Left ventricle myocardium superior (tissue), 1 donor: ENCODE results near the gene OR52A1. TPM values are rescaled to one million over a fixed set of nuclear protein-coding genes. Genes with fewer than 3 reads are reported as not detected.
"Not testable (repeated sequence)": the region's sequence is repeated elsewhere in the genome, so short reads cannot be mapped to it uniquely, and the experiment has no call there.

ENCODE experiments used
- ATAC-seq: fragments of 200-7000 bp; cut with Tn5 transposase; one replicate; pipeline ENCODE4 v1.9.1; 2020; ENCODE audit warnings: mild to moderate bottlenecking, moderate library complexity
- DNase-seq: peaks from one replicate; pipeline ENCODE4 v3.0.0-alpha.2; 2020
- intact Hi-C: fragments of 100-400 bp; cut with micrococcal nuclease; formaldehyde crosslinking; loops from one replicate; pipeline ENCODE4 v1.11.0; 2022
- long read RNA-seq: library from polyadenylated mRNA; unstranded; transcript quantifications from one replicate; pipeline ENCODE4 v2.0.0, GENCODE V29; 2021
- total RNA-seq: library from RNA; stranded (reverse); fragmentation: NEBNext Ultra II Directional; extraction: Animal tissue kit (Norgen Biotek cat#: 25700); gene quantifications from one replicate; pipeline ENCODE4 v1.2.1, GENCODE V29; 2021
- donor health status: DM: no; HTN: yes; CAD: no; lungs with severe emphysema.

The OR52A1 gene
- not detected for total RNA-seq
- long read RNA-seq, result 0 reads

DNA sequence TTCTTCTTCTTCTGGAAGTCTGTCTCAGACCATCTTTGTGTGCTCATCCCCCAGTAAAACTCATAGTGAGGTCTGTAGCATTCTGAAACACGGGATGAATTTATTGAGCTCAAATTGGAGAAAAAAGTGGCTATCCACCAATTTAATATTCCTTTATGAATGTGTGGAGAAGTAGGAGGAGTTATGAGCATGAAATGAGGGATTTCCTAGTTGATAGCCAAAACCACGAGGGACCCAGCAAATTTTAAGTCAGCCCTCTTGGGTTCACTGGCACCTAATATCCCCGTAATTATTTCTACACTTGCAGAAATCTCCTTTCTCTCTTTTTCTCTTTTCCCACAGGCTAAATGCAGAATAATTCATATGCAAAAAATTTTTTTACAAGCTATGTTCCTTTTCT lies at the start of gene OR52A1:
Gene OR52A1, minus strand, starts transcription at position 101 of the 400 bp plus-strand sequence. CDS start 2,388 bp downstream, outside the sequence.
- no peak for ATAC-seq
- intact Hi-C loops, result no loop called here
- DNase-seq, result no peak

DNA sequence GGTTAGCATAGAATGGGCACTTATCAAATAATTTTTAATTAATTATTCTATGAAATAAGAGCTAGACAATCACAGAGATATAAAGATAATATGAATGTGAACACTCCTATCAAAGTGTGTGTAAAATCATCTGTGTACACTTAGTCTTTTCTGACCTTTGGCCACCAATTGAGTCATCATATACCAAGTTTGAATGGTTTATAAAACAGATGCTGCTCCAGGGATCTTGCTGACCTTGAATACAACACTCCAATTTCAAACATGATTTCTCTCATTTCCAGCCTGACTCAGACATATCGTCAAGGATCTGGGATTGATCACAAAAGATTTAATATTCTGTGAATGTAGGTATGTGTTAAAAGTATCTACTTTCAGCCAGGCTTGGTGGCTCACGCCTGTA lies 48.8 kb upstream of the OR52A1 start:
- no peak for ATAC-seq
- DNase-seq, result no peak
- intact Hi-C loops, result no loop called here

DNA sequence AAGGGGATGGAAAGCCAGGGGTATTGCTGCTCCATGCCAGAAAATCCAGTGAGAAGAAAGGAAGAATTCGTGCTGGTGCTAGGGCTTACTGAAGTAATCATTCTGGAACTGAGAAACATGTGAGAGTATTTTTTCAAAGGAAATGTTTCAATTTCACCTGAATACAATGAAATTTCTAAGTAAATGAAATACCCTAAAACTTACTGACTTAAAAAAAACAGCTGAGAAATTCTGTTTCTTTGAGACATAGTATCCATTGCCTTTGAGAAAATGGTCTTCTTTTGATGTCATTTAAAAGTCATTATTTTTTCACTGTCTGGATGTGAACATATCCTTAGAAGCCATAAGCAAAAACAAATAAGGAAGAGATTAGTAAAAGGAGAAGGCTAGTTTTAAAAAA lies 46.0 kb upstream of the OR52A1 start, which contains the start of gene OR51V1:
Gene OR51V1, minus strand, starts transcription at position 101 of the 400 bp plus-strand sequence. Its CDS starts 0 bp downstream, at position 101.
- ATAC-seq (no peak), DNase-seq (no peak)
- intact Hi-C loops, result no loop called here

DNA sequence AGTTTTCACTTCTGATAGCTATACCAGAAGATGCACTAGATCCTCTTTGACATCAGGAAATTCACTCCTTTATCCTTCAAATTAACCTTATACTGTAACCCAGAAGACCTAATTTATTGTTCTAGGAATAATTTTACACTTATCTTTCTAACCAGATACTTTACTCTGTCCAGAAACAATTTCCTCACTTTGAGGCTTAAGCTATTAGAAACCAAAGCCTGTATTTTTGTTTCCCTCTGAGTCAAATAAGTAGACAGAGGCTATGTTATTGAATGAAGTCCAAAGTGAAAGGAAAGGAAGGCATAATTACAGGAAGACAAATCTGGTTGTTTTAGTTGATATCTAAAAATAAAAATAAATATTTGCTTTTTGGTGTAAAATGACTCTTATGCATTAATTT lies 43.7 kb upstream of the OR52A1 start:
- DNase-seq (no peak), ATAC-seq (no peak)
- intact Hi-C loops, result no loop called here

DNA sequence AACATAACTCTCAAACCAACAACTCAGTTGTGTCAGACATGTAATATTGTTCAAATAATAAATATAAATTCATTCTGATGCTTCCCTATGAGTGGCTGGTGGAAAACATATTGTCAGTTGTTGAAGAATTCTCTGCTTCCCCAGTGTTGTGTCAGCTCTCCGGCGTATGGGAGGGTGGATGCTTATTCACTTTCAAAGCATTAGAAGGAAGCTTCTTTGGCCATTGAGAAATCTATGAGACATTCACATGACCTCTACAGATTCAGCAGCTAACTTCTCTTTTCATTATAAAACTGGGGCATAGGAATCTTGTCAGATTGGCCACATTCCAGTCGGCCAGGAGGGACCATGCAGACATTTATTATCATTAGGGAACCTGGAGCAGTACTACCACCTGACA lies 43.0 kb upstream of the OR52A1 start:
- no peak for ATAC-seq
- DNase-seq, result no peak
- intact Hi-C loops, result no loop called here

DNA sequence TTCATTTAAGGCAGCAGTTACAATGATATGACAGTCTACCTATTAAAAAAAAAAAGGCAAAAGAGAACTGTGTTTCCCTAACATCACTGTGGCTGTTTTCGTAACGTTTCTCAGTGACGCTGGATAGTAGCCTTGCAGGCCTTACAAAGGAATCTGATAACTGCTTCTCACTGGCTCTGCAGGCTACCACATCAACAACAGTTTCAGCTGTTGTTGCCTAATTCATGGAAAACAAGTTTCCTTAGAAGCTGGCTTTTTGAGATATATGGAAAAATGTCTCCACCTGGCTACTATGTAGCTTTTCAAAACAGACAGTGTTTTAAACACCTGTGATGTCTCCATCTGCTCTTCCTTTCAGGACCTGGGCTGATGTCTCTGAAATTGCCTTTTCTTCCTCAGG lies 42.2 kb upstream of the OR52A1 start:
- intact Hi-C loops, result no loop called here
- no peak for DNase-seq
- ATAC-seq, result no peak

DNA sequence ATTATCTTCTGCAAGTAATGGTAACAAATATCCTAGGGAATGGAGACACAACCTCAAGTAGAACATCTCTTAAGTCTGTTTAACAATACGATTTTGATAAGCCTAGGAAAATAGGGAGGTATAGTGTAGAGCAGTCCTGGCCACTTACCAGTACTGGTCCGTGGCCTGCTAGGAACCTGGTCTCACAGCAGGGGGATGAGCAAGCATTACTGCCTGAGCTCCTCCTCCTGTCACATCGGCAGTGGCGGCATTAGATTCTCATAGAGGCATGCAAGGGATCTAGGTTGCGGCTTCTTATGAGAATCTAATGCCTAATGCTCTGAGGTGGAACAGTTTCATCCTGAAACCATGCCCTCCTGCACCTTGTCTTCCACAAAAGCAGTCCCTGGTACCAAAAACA lies 41.5 kb upstream of the OR52A1 start:
- intact Hi-C loops, result no loop called here
- DNase-seq, result no peak

DNA sequence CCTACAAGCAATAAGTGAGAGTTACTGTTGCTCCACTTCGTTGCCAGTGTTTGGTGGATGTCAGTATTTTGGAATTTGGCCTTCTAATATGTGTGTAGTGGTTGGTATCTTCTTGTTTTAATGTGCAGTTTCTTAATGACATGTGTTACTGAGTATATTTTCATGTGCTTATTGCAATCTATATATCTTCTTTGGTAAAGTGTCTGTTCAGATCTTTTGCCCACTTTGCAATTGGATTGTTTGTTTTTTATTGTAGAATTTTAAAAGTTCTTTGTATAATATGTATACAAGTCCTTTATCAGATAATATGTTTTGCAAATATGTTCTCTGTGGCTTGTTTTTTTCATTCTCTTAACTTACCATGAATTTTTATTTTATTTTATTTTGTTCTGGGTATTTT lies 38.2 kb upstream of the OR52A1 start:
- DNase-seq, result no peak
- no peak for ATAC-seq
- intact Hi-C loops, result no loop called here

More for the DNA sequence above, 41.5 kb upstream of the OR52A1 start:
- ATAC-seq, result no peak

DNA sequence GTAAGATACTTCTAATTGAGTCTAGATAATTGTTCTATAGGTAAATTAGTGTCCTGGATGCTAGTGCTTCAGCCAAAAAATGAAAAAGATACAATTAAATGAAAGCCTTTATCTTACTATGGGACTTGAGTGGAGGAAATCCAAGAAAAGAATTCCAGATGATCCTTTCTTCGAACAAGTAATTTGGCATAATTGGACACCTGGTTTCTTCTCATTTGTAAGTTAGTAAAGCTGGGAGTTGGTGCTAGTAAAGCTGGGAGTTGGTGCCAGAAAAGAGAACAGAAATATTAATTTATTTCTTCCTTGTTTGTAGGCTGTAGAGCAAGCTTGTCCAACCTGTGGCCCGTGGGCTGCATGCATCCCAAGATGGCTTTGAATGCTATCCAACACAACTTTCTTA lies 33.6 kb upstream of the OR52A1 start:
- intact Hi-C loops, result no loop called here
- DNase-seq (no peak), ATAC-seq (no peak)

DNA sequence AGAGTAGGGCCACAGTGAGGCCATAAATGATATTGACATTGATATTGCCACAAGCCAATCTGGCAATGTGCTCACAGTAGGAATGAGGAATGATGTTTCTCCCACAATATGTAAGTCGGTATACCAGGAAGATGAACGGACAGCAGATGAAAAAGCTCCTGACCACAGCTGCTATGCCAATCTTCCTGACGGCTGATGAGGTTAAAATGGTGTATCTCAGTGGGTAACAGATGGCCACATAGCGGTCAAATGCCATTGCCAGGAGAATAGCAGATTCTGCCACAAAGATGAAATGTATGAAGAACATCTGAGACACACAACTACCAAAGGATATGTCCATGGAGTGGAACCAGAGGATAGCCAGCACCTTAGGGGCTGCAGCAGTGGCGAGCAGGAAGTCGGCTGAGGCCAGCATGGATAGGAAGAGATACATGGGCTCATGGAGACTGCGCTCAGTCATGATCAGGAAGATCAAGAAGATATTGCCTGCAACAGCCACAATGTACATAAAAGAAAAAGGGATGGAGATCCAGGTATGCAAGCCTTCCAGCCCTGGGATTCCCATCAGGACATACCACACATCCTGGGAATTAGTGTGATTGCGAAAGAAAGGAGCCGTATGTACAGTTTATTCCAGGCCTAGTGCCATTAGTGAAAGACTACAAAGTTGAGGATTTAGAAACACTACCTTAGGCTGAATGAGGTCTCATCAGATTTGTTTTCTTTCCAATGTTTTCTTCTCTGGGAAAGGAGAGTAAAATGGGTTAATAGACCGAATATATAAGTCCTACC lies 23.7 kb upstream of the OR52A1 start:
- ATAC-seq (no peak), DNase-seq (no peak)
- intact Hi-C loops, result no loop called here

DNA sequence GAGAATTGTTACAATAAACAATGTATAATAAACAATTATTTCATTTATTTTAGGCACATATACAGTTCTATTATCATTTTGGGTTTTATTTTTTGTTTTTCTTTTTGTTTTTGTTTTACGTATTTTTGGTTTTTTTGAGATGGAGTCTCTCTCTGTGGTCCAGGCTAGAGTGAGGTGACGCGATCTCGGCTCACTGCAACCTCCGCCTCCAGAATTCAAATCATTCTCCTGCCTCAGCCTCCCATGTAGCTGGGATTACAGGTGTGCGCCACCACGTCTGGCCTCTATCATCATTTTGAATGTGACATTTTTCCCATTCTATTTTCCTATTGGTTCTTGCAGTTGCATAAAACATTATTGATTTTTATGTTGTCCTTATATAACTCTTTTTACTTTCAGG lies 20.4 kb upstream of the OR52A1 start:
- DNase-seq (no peak), ATAC-seq (no peak)
- intact Hi-C loops, result no loop called here

DNA sequence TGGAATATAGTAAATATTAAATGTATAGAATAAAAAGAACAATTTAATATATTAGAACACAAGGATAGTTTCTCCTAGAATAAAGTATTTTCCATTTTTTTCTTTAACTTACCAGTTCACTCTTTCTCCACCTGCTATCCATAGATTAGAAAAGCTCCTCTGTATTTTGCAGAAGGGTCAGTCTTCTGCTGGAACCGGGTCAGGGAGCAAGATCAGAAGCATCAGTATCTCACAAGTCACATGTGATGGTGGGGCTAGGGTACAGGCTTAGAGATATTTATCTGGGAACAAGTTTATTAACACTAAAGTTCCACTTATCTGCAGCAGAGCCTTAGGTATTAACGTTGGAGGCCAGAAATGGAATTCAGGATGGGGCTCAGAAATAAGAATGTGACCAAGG lies 17.3 kb upstream of the OR52A1 start:
- no peak for DNase-seq
- intact Hi-C loops, result no loop called here
- ATAC-seq, result no peak

DNA sequence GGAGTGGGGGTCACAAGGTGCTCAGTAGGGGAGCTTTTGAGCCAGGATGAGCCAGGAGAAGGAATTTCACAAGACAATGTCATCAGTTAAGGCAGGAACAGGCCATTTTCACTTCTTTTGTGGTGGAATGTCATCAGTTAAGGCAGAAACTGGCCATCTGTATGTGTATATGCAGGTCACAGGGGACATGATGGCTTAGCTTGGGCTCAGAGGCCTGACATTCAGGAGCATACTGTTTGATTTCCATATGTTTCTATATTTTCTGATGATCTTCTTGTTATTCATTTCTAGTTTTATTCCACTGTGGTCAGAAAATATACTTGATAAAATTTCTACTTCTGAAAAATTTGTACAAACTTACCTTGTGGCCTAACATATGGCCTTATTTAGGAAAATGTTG lies 11.3 kb upstream of the OR52A1 start:
- DNase-seq, intact Hi-C loops, ATAC-seq: not testable (repeated sequence)

DNA sequence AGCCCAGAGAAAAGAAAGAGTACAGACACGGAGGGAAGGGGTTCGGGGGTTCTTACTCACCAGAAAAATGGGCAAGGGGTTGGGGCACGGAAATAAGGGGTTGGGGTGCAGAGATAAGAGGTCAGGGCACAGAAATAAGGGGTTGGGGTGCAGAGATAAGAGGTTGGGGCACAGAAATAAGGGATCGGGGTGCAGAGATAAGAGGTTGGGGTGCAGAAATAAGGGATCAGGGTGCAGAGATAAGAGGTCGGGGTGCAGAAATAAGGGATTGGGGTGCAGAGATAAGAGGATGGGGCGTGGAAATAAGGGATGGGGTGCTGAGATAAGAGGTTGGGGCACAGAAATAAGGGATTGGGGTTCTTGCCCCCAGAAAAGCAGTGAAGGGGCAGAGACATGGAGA lies 10.2 kb upstream of the OR52A1 start:
- ATAC-seq, intact Hi-C loops, DNase-seq: not testable (repeated sequence)

DNA sequence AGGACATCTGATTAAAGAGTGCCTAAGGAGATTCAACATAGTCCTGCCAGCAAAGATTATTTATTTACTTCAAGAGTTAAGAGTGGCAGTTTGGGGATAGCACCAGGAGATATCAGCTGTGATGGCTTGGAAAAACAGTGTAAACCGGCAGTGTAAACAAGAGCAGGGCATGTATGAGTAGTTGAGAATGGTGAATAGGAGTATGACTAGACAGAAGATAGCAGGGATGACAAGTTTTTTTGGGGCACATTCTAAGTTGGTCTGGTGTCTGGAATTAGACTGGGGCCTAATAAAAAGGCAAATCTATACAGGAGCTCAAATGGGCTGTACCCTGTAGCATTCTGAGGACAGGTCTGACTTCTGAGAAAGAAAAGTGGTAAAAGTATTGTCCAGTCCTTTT lies 6.5 kb upstream of the OR52A1 start:
- intact Hi-C loops, ATAC-seq, DNase-seq: not testable (repeated sequence)

DNA sequence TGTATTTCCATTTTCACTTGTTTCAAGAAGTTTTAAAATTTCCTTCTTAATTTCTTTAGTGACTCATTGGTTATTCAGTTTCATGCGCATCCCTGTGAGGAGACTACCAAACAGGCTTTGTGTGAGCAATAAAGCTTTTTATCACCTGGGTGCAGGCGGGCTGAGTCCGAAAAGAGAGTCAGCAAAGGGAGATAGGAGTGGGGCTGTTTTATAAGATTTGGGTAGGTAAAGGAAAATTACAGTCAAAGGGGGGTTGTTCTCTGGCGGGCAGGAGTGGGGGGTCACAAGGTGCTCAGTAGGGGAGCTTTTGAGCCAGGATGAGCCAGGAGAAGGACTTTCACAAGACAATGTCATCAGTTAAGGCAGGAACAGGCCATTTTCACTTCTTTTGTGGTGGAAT lies 5.7 kb upstream of the OR52A1 start:
- DNase-seq, ATAC-seq, intact Hi-C loops: not testable (repeated sequence)

DNA sequence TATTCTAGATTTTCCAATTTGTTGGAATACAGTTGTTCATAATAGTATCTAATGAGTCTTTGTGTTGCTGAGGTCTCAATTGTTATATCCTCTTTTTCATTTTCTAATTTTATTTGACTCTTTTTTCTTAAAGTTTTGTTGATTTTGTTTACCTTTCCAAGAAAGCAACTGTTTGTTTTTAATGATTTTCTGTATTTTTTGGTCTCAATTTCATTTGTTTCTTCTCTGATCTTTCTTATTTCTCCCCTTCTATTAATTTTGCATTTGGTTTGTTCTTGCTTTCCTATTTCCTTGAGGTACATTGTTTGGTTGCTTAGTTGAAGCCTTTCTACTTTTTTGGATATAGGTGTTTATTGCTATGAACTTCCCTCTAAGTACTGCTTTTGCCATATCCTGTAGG lies 5.2 kb upstream of the OR52A1 start:
- DNase-seq, result no peak
- ATAC-seq, result no peak
- intact Hi-C loops, result no loop called here

DNA sequence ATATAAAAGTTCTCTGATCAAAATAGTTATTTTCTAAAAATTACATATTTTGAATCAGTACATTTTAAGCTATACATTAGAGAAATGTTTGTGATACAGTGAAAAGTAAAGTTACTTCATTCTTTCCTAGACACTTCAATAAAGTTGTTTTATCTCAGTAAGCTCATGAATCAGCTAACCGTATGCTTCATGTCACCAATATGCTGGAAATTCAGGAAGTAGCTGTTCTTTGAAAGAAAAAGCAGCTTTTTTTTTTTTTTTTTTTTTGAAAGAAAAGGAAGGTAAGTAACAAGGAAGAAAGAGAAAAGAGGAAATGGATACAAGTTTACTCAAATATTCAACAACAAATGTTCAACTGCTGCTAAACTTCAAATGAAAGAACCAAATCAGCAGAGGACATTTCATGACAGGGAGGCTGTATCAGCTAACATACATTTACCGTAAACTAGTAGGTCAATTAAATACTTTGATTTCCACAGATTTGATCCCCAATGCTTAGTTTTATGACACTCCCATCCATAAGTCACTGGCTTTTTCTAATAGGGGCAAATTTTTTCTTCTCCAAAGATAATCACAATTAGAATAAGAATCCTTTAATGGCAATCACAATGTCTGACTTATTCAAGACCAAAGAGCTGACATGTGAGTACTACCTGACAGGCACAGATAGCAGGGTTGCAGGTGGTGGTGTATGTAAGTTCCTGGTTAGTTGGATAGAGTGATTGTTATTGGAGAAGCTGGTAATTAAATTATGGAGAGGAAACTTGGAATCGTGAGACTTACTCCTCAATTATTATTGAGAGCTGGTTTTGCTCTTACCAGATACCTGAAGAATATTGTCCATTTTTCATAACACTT lies 754 bp downstream of the OR52A1 start:
- ATAC-seq (no peak), DNase-seq (no peak)
- intact Hi-C loops, result no loop called here

DNA sequence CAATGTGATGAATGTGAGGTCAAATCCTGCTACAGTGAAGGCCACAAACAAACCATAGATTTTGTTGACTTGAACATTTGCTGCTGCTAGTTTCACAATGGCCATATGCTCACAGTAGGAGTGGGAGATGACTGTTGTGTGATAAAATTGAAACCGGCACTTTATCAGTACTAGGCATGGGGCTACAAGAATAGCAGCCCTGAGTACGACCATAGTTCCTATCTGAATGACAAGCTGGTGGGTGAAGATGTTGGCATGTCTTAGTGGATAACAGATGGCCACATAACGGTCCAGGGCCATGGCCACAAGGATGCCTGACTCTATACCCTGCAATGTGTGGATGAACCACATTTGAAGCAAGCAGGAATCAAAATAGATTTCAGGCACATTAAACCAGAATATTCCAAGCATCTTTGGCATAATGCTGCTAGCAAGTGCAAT lies 2.8 kb downstream of the OR52A1 start:
- intact Hi-C loops, result no loop called here
- DNase-seq (no peak), ATAC-seq (no peak)

DNA sequence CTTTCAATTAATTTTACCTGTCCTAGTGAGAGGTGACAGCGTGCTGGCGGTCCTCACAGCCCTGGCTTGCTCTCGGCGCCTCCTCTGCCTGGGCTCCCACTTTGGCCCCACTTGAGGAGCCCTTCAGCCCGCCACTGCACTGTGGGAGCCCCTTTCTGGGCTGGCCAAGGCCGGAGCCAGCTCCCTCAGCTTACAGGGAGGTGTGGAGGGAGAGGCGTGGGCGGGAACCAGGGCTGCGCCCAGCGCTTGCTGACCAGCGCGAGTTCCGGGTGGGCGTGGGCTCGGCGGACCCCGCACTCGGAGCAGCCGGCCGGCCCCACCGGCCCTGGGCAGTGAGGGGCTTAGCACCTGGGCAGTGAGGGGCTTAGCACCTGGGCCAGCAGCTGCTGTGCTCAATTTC lies 10.4 kb downstream of the OR52A1 start:
- DNase-seq, intact Hi-C loops, ATAC-seq: not testable (repeated sequence)
